ENCODE results near the gene OR11A1.
"Not testable (repeated sequence)": the region's sequence is repeated elsewhere in the genome, so short reads cannot be mapped to it uniquely, and the experiment has no call there.

The OR11A1 gene

DNA sequence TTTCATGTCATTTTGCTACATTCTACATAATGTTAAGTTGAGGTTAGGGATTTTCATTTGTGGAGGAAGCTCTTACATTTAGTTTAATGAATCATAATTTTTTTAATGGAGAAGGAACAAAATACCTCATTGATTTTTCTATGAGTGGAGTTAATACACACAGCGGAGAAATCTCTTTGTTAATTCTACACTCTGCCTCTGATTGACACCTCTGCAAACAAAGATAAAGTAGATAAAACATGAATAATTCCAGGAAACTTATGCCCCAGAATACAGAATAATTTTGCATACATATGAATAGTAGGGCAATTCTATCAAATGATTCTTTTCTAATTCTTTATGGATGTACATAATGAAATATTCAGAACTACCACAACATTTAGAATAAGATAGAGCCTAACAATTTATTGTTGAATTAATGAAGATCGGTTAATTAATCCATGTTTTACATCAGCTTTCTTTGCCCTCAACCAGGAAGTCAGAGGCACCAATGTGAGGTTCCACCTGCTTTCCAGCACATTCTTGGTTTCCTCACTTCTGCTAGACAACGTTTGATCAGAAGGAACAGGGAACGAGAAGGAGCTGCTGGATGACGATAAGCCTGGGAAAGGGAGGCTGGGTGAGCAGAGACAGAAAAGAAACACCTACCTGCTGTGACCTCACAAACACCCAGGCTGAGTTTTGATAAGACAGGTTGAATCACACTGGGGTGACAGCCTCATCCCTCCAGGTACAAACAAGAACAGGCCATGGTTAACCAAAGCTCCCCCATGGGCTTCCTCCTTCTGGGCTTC, 4.3 kb upstream of the OR11A1 start:
- Histone ChIP-seq H3F3A (ENCODE audit: insufficient read depth, low read length) (no peaks in the 10 kb centered on the region), H3K4me1 (ENCODE audit: low read length) (no peaks in the 10 kb centered on the region), H2AFZ (ENCODE audit: low read length) (no peak overlapping the region), H3K79me2 (ENCODE audit: low read length) (no peaks in the 10 kb centered on the region), H3K9me3 (replicated peaks; ENCODE audit: insufficient read depth, low read length) (no peaks in the 10 kb centered on the region), H3K9me2 (replicated peaks; ENCODE audit: insufficient read depth, low read length) (no peaks in the 10 kb centered on the region), H3K4me2 (ENCODE audit: low read depth, low read length) (no peak overlapping the region), H3K36me3 (replicated peaks; ENCODE audit: insufficient read depth, low read length) (no peaks in the 10 kb centered on the region), H3K27ac (ENCODE audit: low read length) (no peak overlapping the region), H3K9ac (ENCODE audit: low read length) (no peak overlapping the region), H4K20me1 (ENCODE audit: insufficient read depth, low read length) (no peaks in the 10 kb centered on the region), H3K27me3 (replicated peaks; ENCODE audit: insufficient read depth, low read length) (no peaks in the 10 kb centered on the region), H3K4me3 (ENCODE audit: low read length) (no peak overlapping the region)
- DNase-seq, result no peak
- TF ChIP-seq EZH2phosphoT487 (IDR thresholded peaks at IDR 0.05; ENCODE audit: low read length), result no peak
- TF ChIP-seq, protein P1, sequence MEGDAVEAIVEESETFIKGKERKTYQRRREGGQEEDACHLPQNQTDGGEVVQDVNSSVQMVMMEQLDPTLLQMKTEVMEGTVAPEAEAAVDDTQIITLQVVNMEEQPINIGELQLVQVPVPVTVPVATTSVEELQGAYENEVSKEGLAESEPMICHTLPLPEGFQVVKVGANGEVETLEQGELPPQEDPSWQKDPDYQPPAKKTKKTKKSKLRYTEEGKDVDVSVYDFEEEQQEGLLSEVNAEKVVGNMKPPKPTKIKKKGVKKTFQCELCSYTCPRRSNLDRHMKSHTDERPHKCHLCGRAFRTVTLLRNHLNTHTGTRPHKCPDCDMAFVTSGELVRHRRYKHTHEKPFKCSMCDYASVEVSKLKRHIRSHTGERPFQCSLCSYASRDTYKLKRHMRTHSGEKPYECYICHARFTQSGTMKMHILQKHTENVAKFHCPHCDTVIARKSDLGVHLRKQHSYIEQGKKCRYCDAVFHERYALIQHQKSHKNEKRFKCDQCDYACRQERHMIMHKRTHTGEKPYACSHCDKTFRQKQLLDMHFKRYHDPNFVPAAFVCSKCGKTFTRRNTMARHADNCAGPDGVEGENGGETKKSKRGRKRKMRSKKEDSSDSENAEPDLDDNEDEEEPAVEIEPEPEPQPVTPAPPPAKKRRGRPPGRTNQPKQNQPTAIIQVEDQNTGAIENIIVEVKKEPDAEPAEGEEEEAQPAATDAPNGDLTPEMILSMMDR (IDR thresholded peaks at IDR 0.05; ENCODE audit: low read length), result no peak
- TF ChIP-seq EZH2 (optimal IDR thresholded peaks at IDR 0.05; ENCODE audit: low read depth, low read length), result no peak

DNA sequence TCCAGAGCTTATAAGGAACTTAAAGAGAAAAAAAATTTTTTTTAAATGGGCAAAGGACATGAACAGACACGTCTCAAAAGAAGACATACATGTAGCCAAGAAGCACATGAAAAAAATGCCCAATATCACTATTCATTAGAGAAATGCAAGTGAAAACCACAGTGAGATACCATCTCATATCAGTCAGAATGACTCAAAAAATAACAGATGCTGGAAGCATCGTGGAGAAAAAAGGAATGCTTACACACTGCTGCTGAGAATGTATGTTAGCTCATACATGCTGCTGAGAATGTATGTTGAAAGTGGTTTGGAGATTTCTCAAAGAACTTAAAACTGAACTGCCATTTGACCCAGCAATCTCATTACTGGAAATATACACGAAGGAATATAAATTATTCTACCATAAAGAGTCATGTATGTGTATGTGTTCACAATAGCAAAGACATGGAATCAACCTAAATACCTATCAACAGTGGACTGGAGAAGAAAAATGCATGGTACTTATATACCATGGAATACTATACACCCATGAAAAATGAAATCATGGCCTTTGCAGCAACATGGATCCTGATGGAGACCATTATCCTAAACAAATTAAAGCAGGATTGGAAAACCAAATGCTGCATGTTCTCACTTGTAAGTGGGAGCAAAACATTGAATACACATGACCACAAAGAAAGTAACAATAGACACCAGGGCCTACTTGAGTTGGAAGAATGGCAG, 5.2 kb downstream of the OR11A1 start:
- Histone ChIP-seq H3K9ac (ENCODE audit: low read length) (no peak overlapping the region), H3F3A (ENCODE audit: insufficient read depth, low read length) (no peaks in the 10 kb centered on the region), H3K27me3 (replicated peaks; ENCODE audit: insufficient read depth, low read length) (no peaks in the 10 kb centered on the region), H3K79me2 (ENCODE audit: low read length) (no peaks in the 10 kb centered on the region), H3K4me3 (ENCODE audit: low read length) (no peak overlapping the region), H3K9me2 (replicated peaks; ENCODE audit: insufficient read depth, low read length) (no peaks in the 10 kb centered on the region), H3K9me3 (replicated peaks; ENCODE audit: insufficient read depth, low read length) (no peaks in the 10 kb centered on the region), H2AFZ (ENCODE audit: low read length) (no peak overlapping the region), H3K27ac (ENCODE audit: low read length) (no peak overlapping the region), H3K4me1 (ENCODE audit: low read length) (no peaks in the 10 kb centered on the region), H3K4me2 (ENCODE audit: low read depth, low read length) (no peak overlapping the region), H4K20me1 (ENCODE audit: insufficient read depth, low read length) (no peaks in the 10 kb centered on the region), H3K36me3 (replicated peaks; ENCODE audit: insufficient read depth, low read length) (no peaks in the 10 kb centered on the region)
- DNase-seq, result no peak
- TF ChIP-seq, protein P1 (IDR thresholded peaks at IDR 0.05; ENCODE audit: low read length), result no peak
- TF ChIP-seq EZH2 (optimal IDR thresholded peaks at IDR 0.05; ENCODE audit: low read depth, low read length) (no peak), EZH2phosphoT487 (IDR thresholded peaks at IDR 0.05; ENCODE audit: low read length) (no peak)

DNA sequence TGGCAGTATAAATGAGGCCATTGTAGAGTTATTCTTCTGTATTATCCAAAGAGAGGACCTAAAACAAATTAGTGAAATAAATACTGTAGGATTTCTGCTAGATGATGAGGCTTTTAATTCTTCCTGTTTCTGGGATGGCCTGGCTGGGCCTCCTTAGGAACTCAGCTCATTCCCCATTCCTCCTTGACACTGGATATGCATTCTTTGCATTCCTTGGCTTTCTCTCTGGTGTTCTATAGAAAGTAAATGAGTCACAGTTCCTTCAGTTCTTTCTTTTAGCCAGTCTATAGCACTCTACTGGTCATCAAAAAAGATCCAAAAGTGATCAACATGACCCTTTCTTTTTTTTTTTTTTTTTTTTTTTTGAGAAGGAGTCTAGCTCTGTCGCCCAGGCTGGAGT, 9.2 kb downstream of the OR11A1 start:
- Histone ChIP-seq H3K79me2 (ENCODE audit: low read length) (no peaks in the 10 kb centered on the region), H3K9me3 (replicated peaks; ENCODE audit: insufficient read depth, low read length) (no peaks in the 10 kb centered on the region), H3K9ac (ENCODE audit: low read length) (no peak overlapping the region), H3K27ac (ENCODE audit: low read length) (no peak overlapping the region), H3K4me1 (ENCODE audit: low read length) (no peaks in the 10 kb centered on the region), H3F3A (ENCODE audit: insufficient read depth, low read length) (no peaks in the 10 kb centered on the region), H3K27me3 (replicated peaks; ENCODE audit: insufficient read depth, low read length) (no peaks in the 10 kb centered on the region), H3K4me3 (ENCODE audit: low read length) (no peak overlapping the region), H3K36me3 (replicated peaks; ENCODE audit: insufficient read depth, low read length) (no peaks in the 10 kb centered on the region), H2AFZ (ENCODE audit: low read length) (no peak overlapping the region), H3K9me2 (replicated peaks; ENCODE audit: insufficient read depth, low read length) (no peaks in the 10 kb centered on the region), H3K4me2 (ENCODE audit: low read depth, low read length) (no peak overlapping the region), H4K20me1 (ENCODE audit: insufficient read depth, low read length) (no peaks in the 10 kb centered on the region)
- TF ChIP-seq, protein P1 (IDR thresholded peaks at IDR 0.05; ENCODE audit: low read length), result no peak
- TF ChIP-seq EZH2 (optimal IDR thresholded peaks at IDR 0.05; ENCODE audit: low read depth, low read length), result no peak
- DNase-seq, result no peak

DNA sequence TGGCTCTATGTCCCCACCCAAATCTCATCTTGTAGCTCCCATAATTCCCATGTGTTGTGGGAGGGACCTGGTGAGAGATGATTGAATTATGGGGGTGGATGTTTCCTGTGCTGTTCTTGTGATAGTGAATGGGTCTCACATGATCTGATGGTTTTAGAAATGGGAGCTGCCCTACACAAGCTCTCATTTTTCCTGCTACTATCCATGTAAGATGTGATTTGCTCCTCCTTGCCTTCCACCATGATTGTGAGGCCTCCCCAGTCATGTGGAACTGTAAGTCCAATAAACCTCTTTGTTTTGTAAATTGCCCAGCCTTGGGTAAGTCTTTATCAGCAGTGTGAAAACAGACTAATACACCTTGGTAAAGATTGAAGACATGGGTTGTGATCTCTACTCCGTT, 12.8 kb downstream of the OR11A1 start:
- not testable (repeated sequence) for H3K9me3 ChIP-seq (replicated peaks; ENCODE audit: insufficient read depth, low read length); H3K4me3 ChIP-seq (ENCODE audit: low read length); H3K36me3 ChIP-seq (replicated peaks; ENCODE audit: insufficient read depth, low read length); DNase-seq; H3K4me2 ChIP-seq (ENCODE audit: low read depth, low read length); H3K79me2 ChIP-seq (ENCODE audit: low read length); H3K9ac ChIP-seq (ENCODE audit: low read length); H3K4me1 ChIP-seq (ENCODE audit: low read length); H3K27ac ChIP-seq (ENCODE audit: low read length); H3F3A ChIP-seq (ENCODE audit: insufficient read depth, low read length); H4K20me1 ChIP-seq (ENCODE audit: insufficient read depth, low read length); H2AFZ ChIP-seq (ENCODE audit: low read length); H3K27me3 ChIP-seq (replicated peaks; ENCODE audit: insufficient read depth, low read length); H3K9me2 ChIP-seq (replicated peaks; ENCODE audit: insufficient read depth, low read length)
